GM23248 (cell line): ENCODE measurements around the gene RPL27A. TPM values are rescaled to one million over a fixed set of nuclear protein-coding genes. Genes with fewer than 3 reads are reported as not detected.

ENCODE experiments used
- DNase-seq: peaks from one replicate; pipeline ENCODE4 v3.0.0-alpha.2; 2015
- H2AFZ ChIP-seq: fragments of 200-600 bp; sonication (generic); 2 replicates; pipeline ENCODE4 v1.6.1; 2016; ENCODE audit warnings: antibody characterized with exemption
- H3F3A ChIP-seq: fragments of 200-600 bp; sonication (generic); 2 replicates; pipeline ENCODE4 v1.6.1; 2016; ENCODE audit warnings: mild to moderate bottlenecking, antibody characterized with exemption, mixed run types; ENCODE audit not compliant: insufficient read depth
- H3K27ac ChIP-seq: fragments of 200-600 bp; sonication (generic); 2 replicates; pipeline ENCODE4 v1.5.1; 2016; ENCODE audit warnings: mild to moderate bottlenecking
- H3K27me3 ChIP-seq: fragments of 200-600 bp; sonication (generic); replicated peaks from 2 replicates; pipeline ENCODE4 v1.6.1; 2016; ENCODE audit warnings: mild to moderate bottlenecking; ENCODE audit not compliant: insufficient read depth
- H3K36me3 ChIP-seq: fragments of 200-600 bp; sonication (generic); 2 replicates; pipeline ENCODE4 v1.6.1; 2016; ENCODE audit warnings: low read depth, mild to moderate bottlenecking
- H3K4me1 ChIP-seq: fragments of 200-600 bp; sonication (generic); 2 replicates; pipeline ENCODE4 v1.6.1; 2016; ENCODE audit warnings: mild to moderate bottlenecking; ENCODE audit not compliant: insufficient read depth
- H3K4me2 ChIP-seq: fragments of 200-600 bp; sonication (generic); one replicate; pipeline ENCODE4 v1.6.1; 2016; ENCODE audit warnings: mild to moderate bottlenecking; ENCODE audit not compliant: unreplicated experiment
- H3K4me3 ChIP-seq: fragments of 200-600 bp; sonication (generic); 2 replicates; pipeline ENCODE4 v1.5.1; 2016; ENCODE audit warnings: mild to moderate bottlenecking
- H3K79me2 ChIP-seq: fragments of 200-600 bp; sonication (generic); 2 replicates; pipeline ENCODE4 v1.6.1; 2016; ENCODE audit warnings: mild to moderate bottlenecking; ENCODE audit not compliant: insufficient read depth
- H3K9ac ChIP-seq: fragments of 200-600 bp; sonication (generic); 2 replicates; pipeline ENCODE4 v1.6.1; 2016; ENCODE audit warnings: mild to moderate bottlenecking
- H3K9me2 ChIP-seq: fragments of 200-600 bp; sonication (generic); 2 replicates; pipeline ENCODE4 v1.6.1; 2016; ENCODE audit warnings: mixed run types, mild to moderate bottlenecking, moderate library complexity; ENCODE audit not compliant: insufficient read depth
- H3K9me3 ChIP-seq: fragments of 200-600 bp; sonication (generic); one replicate; pipeline ENCODE4 v1.6.1; 2017; ENCODE audit warnings: low read depth
- H4K20me1 ChIP-seq: fragments of 200-600 bp; sonication (generic); 2 replicates; pipeline ENCODE4 v1.6.0; 2016; ENCODE audit not compliant: insufficient read depth
- EZH2 ChIP-seq: fragments of 200-600 bp; sonication (generic); IDR thresholded peaks from 2 replicates; pipeline ENCODE4 v1.6.1; 2018; ENCODE audit warnings: antibody characterized with exemption, mild to moderate bottlenecking; ENCODE audit not compliant: insufficient read depth, poor library complexity, severe bottlenecking
- EZH2phosphoT487 ChIP-seq: fragments of 200-600 bp; sonication (generic); IDR thresholded peaks from 2 replicates; pipeline ENCODE4 v1.6.1; 2018; ENCODE audit warnings: antibody characterized with exemption, moderate library complexity, mild to moderate bottlenecking, low read depth; ENCODE audit not compliant: insufficient read depth
- WGBS, 2 experiments: methylation state at CpG; one replicate each; pipeline ENCODE4 v1.1.6; 2015 to 2017; ENCODE audit warnings: low lambda C conversion rate in 2 of 2, low coverage in 1 of 2; ENCODE audit errors: missing lambda C conversion rate in 2 of 2; 5-methylcytosine and 5-hydroxymethylcytosine counted together
- in situ Hi-C: fragments of 300-500 bp; cut with MboI; formaldehyde crosslinking; loops from 2 replicates; pipeline ENCODE4 v1.15.0; 2020
- polyA plus RNA-seq: library from polyadenylated mRNA; unstranded; fragments of >200 nt; fragmentation: Nextera tagmentation; extraction: Ambion mirVana; gene quantifications from 2 replicates; pipeline ENCODE4 v1.2.1, GENCODE V29; 2016
- total RNA-seq: library from RNA; depleted of rRNA; stranded (reverse); fragments of >200 nt; shearing (Covaris generic); gene quantifications from 2 replicates; pipeline ENCODE4 v1.2.3, GENCODE V29; 2014

Gene RPL27A
- total and polyA plus RNA-seq, 2 experiments from 2014 or later, result 520 to 1,073 TPM

GRCh38 chr11:8712506-8712905 is 29.9 kb downstream of the RPL27A start:
- no peak for TF ChIP-seq EZH2phosphoT487
- no peak for TF ChIP-seq EZH2
- WGBS, 2 experiments, result 89 to 96% methylated on average over 7 to 12 of the region's 12 CpGs
- Histone ChIP-seq H3K27ac (no peak overlapping the region), H3F3A (peaks cover 7% of the 10 kb centered on the region), H2AFZ (no peak overlapping the region), H3K36me3 (no peaks in the 10 kb centered on the region), H4K20me1 (no peaks in the 10 kb centered on the region), H3K4me2 (no peak overlapping the region), H3K4me3 (no peak overlapping the region), H3K27me3 (no peaks in the 10 kb centered on the region), H3K9me2 (no peaks in the 10 kb centered on the region), H3K4me1 (peaks cover 15% of the 10 kb centered on the region), H3K79me2 (peaks cover 6% of the 10 kb centered on the region; the same call in 1 of the 2 replicates), H3K9ac (no peak overlapping the region), H3K9me3 (no peaks in the 10 kb centered on the region)
- no peak for DNase-seq
- in situ Hi-C loops, result no loop called here

- in situ Hi-C loops, result no loop called here
- Histone ChIP-seq H3K27me3 (no peaks in the 10 kb centered on the region), H3K79me2 (peaks cover 6% of the 10 kb centered on the region; the same call in 1 of the 2 replicates), H3K4me2 (no peak overlapping the region), H2AFZ (no peak overlapping the region), H3K9ac (no peak overlapping the region), H3K4me1 (peaks cover 23% of the 10 kb centered on the region), H3K9me2 (no peaks in the 10 kb centered on the region), H3K36me3 (no peaks in the 10 kb centered on the region), H3F3A (peaks cover 18% of the 10 kb centered on the region), H3K4me3 (no peak overlapping the region), H3K27ac (no peak overlapping the region), H3K9me3 (no peaks in the 10 kb centered on the region), H4K20me1 (no peaks in the 10 kb centered on the region)
- no peak for TF ChIP-seq EZH2
- TF ChIP-seq EZH2phosphoT487, result no peak
- 99% methylated on average over 8 of the region's 8 CpGs for WGBS, 2 experiments
- DNase-seq, result no peak
These were observed 31.3 kb downstream of the RPL27A start for GRCh38 chr11:8713760-8714454.

GRCh38 chr11:8714622-8715225 is 32.1 kb downstream of the RPL27A start:
- H3K4me1 ChIP-seq, result peaks cover 26% of the 10 kb centered on the region
- no peak overlapping the region for H2AFZ ChIP-seq
- no peaks in the 10 kb centered on the region for H3K36me3 ChIP-seq
- no peak overlapping the region for H3K4me3 ChIP-seq
- no peak overlapping the region for H3K9ac ChIP-seq
- H3K9me2 ChIP-seq, result no peaks in the 10 kb centered on the region
- WGBS, 2 experiments, result 93 to 96% methylated on average over 4 of the region's 4 CpGs
- no peak overlapping the region for H3K27ac ChIP-seq
- no peak for TF ChIP-seq EZH2phosphoT487
- no peak for TF ChIP-seq EZH2
- H3K4me2 ChIP-seq, result no peak overlapping the region
- DNase-seq, result no peak
- in situ Hi-C loops, result no loop called here
- H4K20me1 ChIP-seq, result no peaks in the 10 kb centered on the region
- H3F3A ChIP-seq, result peaks cover 24% of the 10 kb centered on the region
- H3K9me3 ChIP-seq, result no peaks in the 10 kb centered on the region
- no peaks in the 10 kb centered on the region for H3K27me3 ChIP-seq
- H3K79me2 ChIP-seq, result peaks cover 6% of the 10 kb centered on the region; the same call in 1 of the 2 replicates

GRCh38 chr11:8715501-8715900 is 32.9 kb downstream of the RPL27A start:
- in situ Hi-C loops, result no loop called here
- DNase-seq, result no peak
- TF ChIP-seq EZH2, result no peak
- no peak for TF ChIP-seq EZH2phosphoT487
- H3K4me2 ChIP-seq, result no peak overlapping the region
- no peaks in the 10 kb centered on the region for H3K27me3 ChIP-seq
- no peak overlapping the region for H3K9ac ChIP-seq
- no peaks in the 10 kb centered on the region for H3K9me2 ChIP-seq
- H2AFZ ChIP-seq, result no peak overlapping the region
- peaks cover 6% of the 10 kb centered on the region; the same call in 1 of the 2 replicates for H3K79me2 ChIP-seq
- H3K4me1 ChIP-seq, result peaks cover 34% of the 10 kb centered on the region
- no peaks in the 10 kb centered on the region for H3K9me3 ChIP-seq
- no peak overlapping the region for H3K4me3 ChIP-seq
- no peaks in the 10 kb centered on the region for H4K20me1 ChIP-seq
- peaks cover 32% of the 10 kb centered on the region for H3F3A ChIP-seq
- H3K36me3 ChIP-seq, result no peaks in the 10 kb centered on the region
- H3K27ac ChIP-seq, result no peak overlapping the region
- WGBS, 2 experiments, result 87 to 89% methylated on average over 15 of the region's 15 CpGs
